GM12801 (cell line): Measurements from ENCODE around the gene CORIN.

ENCODE experiments used
- CTCF ChIP-seq: IDR thresholded peaks from one replicate; pipeline ENCODE4 v1.5.1; 2011; ENCODE audit warnings: control low read depth; ENCODE audit not compliant: insufficient read length; ENCODE audit errors: extremely low read depth

CORIN gene

GRCh38 chr4:47647544-47647943, 190.3 kb downstream of the CORIN start:
- TF ChIP-seq CTCF = no peak

GRCh38 chr4:47647029-47647428, 190.8 kb downstream of the CORIN start:
- TF ChIP-seq CTCF = no peak

GRCh38 chr4:47646372-47646771, 191.5 kb downstream of the CORIN start:
- TF ChIP-seq CTCF = no peak

- no peak for TF ChIP-seq CTCF
Measured at GRCh38 chr4:47643845-47644244, 194.0 kb downstream of the CORIN start.

GRCh38 chr4:47642985-47643760, 194.7 kb downstream of the CORIN start:
- TF ChIP-seq CTCF = no peak

GRCh38 chr4:47642191-47642830, 195.6 kb downstream of the CORIN start:
- no peak for TF ChIP-seq CTCF

GRCh38 chr4:47641755-47642154, 196.1 kb downstream of the CORIN start:
- TF ChIP-seq CTCF = no peak
